HG03469 (cell line): ENCODE measurements around the gene CCDC154.
"Not testable (repeated sequence)": the region's sequence is repeated elsewhere in the genome, so short reads cannot be mapped to it uniquely, and the experiment has no call there.

Experiments
- ATAC-seq: cut with Tn5 transposase; IDR thresholded peaks from one replicate; pipeline ENCODE4 v1.9.1; 2021; ENCODE audit warnings: mild to moderate bottlenecking, moderate library complexity, moderate number of reproducible peaks; ENCODE audit not compliant: unreplicated experiment

CCDC154 gene

GRCh38 chr16:1455190-1456171, 11.1 kb upstream of the CCDC154 start:
- ATAC-seq = no peak

- ATAC-seq = no peak
These were observed 10.2 kb upstream of the CCDC154 start for GRCh38 chr16:1454561-1454960.

- no peak for ATAC-seq
These were observed 9.0 kb upstream of the CCDC154 start for GRCh38 chr16:1453316-1453715.

- ATAC-seq = no peak
These were observed 8.2 kb upstream of the CCDC154 start for GRCh38 chr16:1452530-1452929.

- ATAC-seq = no peak
These were observed 7.5 kb upstream of the CCDC154 start for GRCh38 chr16:1451702-1452392.

- no peak for ATAC-seq
These were observed 6.5 kb upstream of the CCDC154 start for GRCh38 chr16:1450841-1451240.

GRCh38 chr16:1450218-1450617, 5.9 kb upstream of the CCDC154 start:
- ATAC-seq = no peak

- no peak for ATAC-seq
These were observed 4.9 kb upstream of the CCDC154 start for GRCh38 chr16:1449201-1449788.

GRCh38 chr16:1448536-1449116, 4.3 kb upstream of the CCDC154 start:
- no peak for ATAC-seq

GRCh38 chr16:1447965-1448364, 3.6 kb upstream of the CCDC154 start:
- ATAC-seq = no peak

- no peak for ATAC-seq
These were observed 2.1 kb upstream of the CCDC154 start for GRCh38 chr16:1446296-1447080.

- no peak for ATAC-seq
These were observed 1.3 kb upstream of the CCDC154 start for GRCh38 chr16:1445518-1446203.

- ATAC-seq = no peak
These were observed 568 bp upstream of the CCDC154 start for GRCh38 chr16:1444730-1445517.

GRCh38 chr16:1443403-1443973, 868 bp downstream of the CCDC154 start:
- no peak for ATAC-seq

GRCh38 chr16:1442697-1443096, 1.7 kb downstream of the CCDC154 start:
- ATAC-seq = no peak

- ATAC-seq = no peak
These were observed 2.9 kb downstream of the CCDC154 start for GRCh38 chr16:1441391-1441829.

- not testable (repeated sequence) for ATAC-seq
These were observed 4.7 kb downstream of the CCDC154 start for GRCh38 chr16:1439699-1440074.

GRCh38 chr16:1439058-1439698, 5.2 kb downstream of the CCDC154 start:
- no peak for ATAC-seq
